Ishikawa (cell line): ENCODE data around the gene SPON1.
A peak's percentile ranks its signal among the peaks of the same experiment; 100 is the strongest.

Experiments
- CEBPB ChIP-seq: IDR thresholded peaks from 2 replicates; pipeline ENCODE4 v1.6.1; 2012
- CREB1 ChIP-seq: IDR thresholded peaks from 2 replicates; pipeline ENCODE4 v1.6.1; 2012; ENCODE audit warnings: low read depth
- EGR1 ChIP-seq: IDR thresholded peaks from 2 replicates; pipeline ENCODE4 v1.6.1; 2012
- EP300 ChIP-seq: IDR thresholded peaks from 2 replicates; pipeline ENCODE4 v1.6.1; 2012; ENCODE audit warnings: borderline replicate concordance
- FOXM1 ChIP-seq: IDR thresholded peaks from 2 replicates; pipeline ENCODE4 v1.6.1; 2012; ENCODE audit warnings: low read depth, borderline replicate concordance
- MAX ChIP-seq: IDR thresholded peaks from 2 replicates; pipeline ENCODE4 v1.6.1; 2012
- NFIC ChIP-seq: IDR thresholded peaks from 2 replicates; pipeline ENCODE4 v1.6.1; 2012
- RAD21 ChIP-seq: IDR thresholded peaks from 2 replicates; pipeline ENCODE4 v1.6.1; 2012; ENCODE audit warnings: low read depth
- REST ChIP-seq: IDR thresholded peaks from 2 replicates; pipeline ENCODE4 v1.6.1; 2012; ENCODE audit warnings: low read depth, mild to moderate bottlenecking
- TAF1 ChIP-seq: IDR thresholded peaks from 2 replicates; pipeline ENCODE4 v1.6.1; 2012; ENCODE audit warnings: low read depth, mild to moderate bottlenecking
- TCF12 ChIP-seq: IDR thresholded peaks from 2 replicates; pipeline ENCODE4 v1.6.1; 2012; ENCODE audit warnings: low read depth
- TEAD4 ChIP-seq: IDR thresholded peaks from 2 replicates; pipeline ENCODE4 v1.6.1; 2012
- USF1 ChIP-seq: IDR thresholded peaks from 2 replicates; pipeline ENCODE4 v1.6.1; 2012
- YY1 ChIP-seq: IDR thresholded peaks from 2 replicates; pipeline ENCODE4 v1.6.1; 2012; ENCODE audit warnings: low read depth
- ZBTB7A ChIP-seq: IDR thresholded peaks from 2 replicates; pipeline ENCODE4 v1.6.1; 2012; ENCODE audit warnings: low read depth

The SPON1 gene

GRCh38 chr11:13942971-13943381, 19.5 kb upstream of the SPON1 start:
- TF ChIP-seq CEBPB (peak; percentile 27; the same call in 1 of the 2 replicates), TEAD4 (no peak)

DNA sequence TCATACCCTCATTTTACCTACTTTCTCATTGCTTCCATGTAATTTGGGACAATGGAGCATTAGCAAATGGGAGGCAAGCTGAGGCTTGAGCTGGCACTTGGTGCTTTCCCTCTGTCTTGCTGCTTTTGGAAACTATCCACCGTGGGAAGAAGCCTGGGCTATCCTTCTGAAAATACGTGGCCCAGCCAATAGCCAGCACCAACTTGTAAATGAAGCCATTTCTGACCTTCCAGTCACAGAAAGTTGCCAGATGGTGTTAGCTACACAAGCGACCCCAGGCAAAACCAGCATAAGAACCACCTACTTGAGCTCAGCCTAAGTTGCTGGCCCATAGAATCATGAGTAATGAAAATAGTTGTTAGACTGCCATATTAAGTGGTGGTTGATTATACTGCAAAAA, 18.5 kb upstream of the SPON1 start:
- TF ChIP-seq ZBTB7A: no peak
- no peak for TF ChIP-seq EP300
- no peak for TF ChIP-seq FOXM1
- TF ChIP-seq CREB1: no peak
- no peak for TF ChIP-seq TAF1
- TF ChIP-seq CEBPB: no peak
- no peak for TF ChIP-seq EGR1
- TF ChIP-seq TEAD4: no peak
- no peak for TF ChIP-seq MAX
- no peak for TF ChIP-seq YY1
- no peak for TF ChIP-seq USF1
- TF ChIP-seq RAD21: no peak
- TF ChIP-seq REST: no peak
- no peak for TF ChIP-seq TCF12
- TF ChIP-seq NFIC: no peak

GRCh38 chr11:13944911-13945425, 17.6 kb upstream of the SPON1 start:
- no peak for TF ChIP-seq ZBTB7A
- no peak for TF ChIP-seq FOXM1
- TF ChIP-seq YY1: no peak
- TF ChIP-seq NFIC: no peak
- TF ChIP-seq REST: no peak
- TF ChIP-seq USF1: no peak
- TF ChIP-seq EGR1: no peak
- TF ChIP-seq TAF1: no peak
- TF ChIP-seq MAX: no peak
- TF ChIP-seq CEBPB: no peak
- TF ChIP-seq TEAD4: no peak
- no peak for TF ChIP-seq RAD21

GRCh38 chr11:13947379-13947778, 15.1 kb upstream of the SPON1 start:
- no peak for TF ChIP-seq RAD21
- TF ChIP-seq CEBPB: no peak
- TF ChIP-seq FOXM1: no peak
- TF ChIP-seq YY1: no peak
- TF ChIP-seq ZBTB7A: no peak
- TF ChIP-seq TEAD4: no peak
- TF ChIP-seq MAX: no peak
- TF ChIP-seq TCF12: no peak
- no peak for TF ChIP-seq CREB1
- TF ChIP-seq USF1: no peak
- no peak for TF ChIP-seq REST
- TF ChIP-seq TAF1: no peak
- no peak for TF ChIP-seq EGR1
- no peak for TF ChIP-seq NFIC
- no peak for TF ChIP-seq EP300
